Measurements from ENCODE around the gene ZNF385C. TPM values are rescaled to one million over a fixed set of nuclear protein-coding genes. Genes with fewer than 3 reads are reported as not detected.

The ZNF385C gene
- total RNA-seq, 1 experiment from 2014 or later: 0.26 TPM

DNA sequence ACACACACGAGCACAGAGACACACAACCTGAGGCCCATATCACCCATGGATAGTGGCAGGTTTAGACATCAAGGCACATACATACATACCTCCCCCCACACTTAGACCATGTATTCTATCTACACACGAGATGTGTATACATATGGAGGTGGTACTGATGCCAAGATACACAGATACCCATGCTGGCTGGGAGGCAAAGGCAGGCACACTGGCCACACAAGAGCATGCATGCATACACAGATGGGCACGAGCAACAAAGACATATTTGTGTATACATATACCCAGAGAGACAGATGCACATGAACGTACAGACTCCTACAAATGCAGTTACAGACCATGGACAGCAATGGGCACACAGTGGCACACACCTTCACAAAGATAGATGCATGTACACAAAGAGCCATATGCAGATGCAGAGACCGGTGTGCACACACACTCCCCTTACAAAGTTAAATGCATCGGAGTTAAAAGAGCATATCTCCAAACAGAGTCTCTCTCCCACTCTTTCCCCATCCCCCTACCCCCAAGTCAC is 45.9 kb downstream of the ZNF385C start:
- Mint-ChIP-seq H3K27ac (ENCODE audit: low read depth, unreplicated experiment) (no peak overlapping the region), H3K4me3 (ENCODE audit: unreplicated experiment) (no peak overlapping the region), H3K36me3 (ENCODE audit: insufficient read depth, unreplicated experiment) (no peaks in the 10 kb centered on the region), H3K4me1 (ENCODE audit: insufficient read depth, unreplicated experiment) (peaks cover 13% of the 10 kb centered on the region), H3K9me3 (ENCODE audit: unreplicated experiment) (no peaks in the 10 kb centered on the region), H3K27me3 (ENCODE audit: insufficient read depth, unreplicated experiment) (peaks cover 49% of the 10 kb centered on the region)
- no TSS peak for BruUV-seq (replicated peaks)
- TF ChIP-seq CTCF (IDR thresholded peaks at IDR 0.05; ENCODE audit: unreplicated experiment): no peak
- no peak for DNase-seq (ENCODE audit: unreplicated experiment)
- intact Hi-C loops (cut with micrococcal nuclease): no loop called here
- CTCF ChIA-PET: no interaction called here
- POLR2A ChIA-PET: no interaction called here

- H3K4me3 Mint-ChIP-seq (ENCODE audit: unreplicated experiment): no peak overlapping the region
- ChIA-PET CTCF (interaction anchor here (1.2 kb wide), 1 partner anchor 16 kb away, joined by 5 read pairs; no protein-coding TSS in a partner anchor), POLR2A (no interaction called here)
- peaks cover 13% of the 10 kb centered on the region for H3K4me1 Mint-ChIP-seq (ENCODE audit: insufficient read depth, unreplicated experiment)
- peaks cover 49% of the 10 kb centered on the region for H3K27me3 Mint-ChIP-seq (ENCODE audit: insufficient read depth, unreplicated experiment)
- H3K9me3 Mint-ChIP-seq (ENCODE audit: unreplicated experiment): no peaks in the 10 kb centered on the region
- BruUV-seq (replicated peaks): no TSS peak
- TF ChIP-seq CTCF (IDR thresholded peaks at IDR 0.05; ENCODE audit: unreplicated experiment): no peak
- H3K36me3 Mint-ChIP-seq (ENCODE audit: insufficient read depth, unreplicated experiment): no peaks in the 10 kb centered on the region
- no peak for DNase-seq (ENCODE audit: unreplicated experiment)
- no peak overlapping the region for H3K27ac Mint-ChIP-seq (ENCODE audit: low read depth, unreplicated experiment)
- intact Hi-C loops (cut with micrococcal nuclease): no loop called here
Measured at GRCh38 chr17:42051645-42052044, 46.6 kb downstream of the ZNF385C start.

GRCh38 chr17:42051013-42051400 is 47.3 kb downstream of the ZNF385C start:
- CTCF ChIA-PET: interaction anchor here (0.6 to 1.2 kb wide), 2 partner anchors 16 to 468 kb away, joined by 3 to 5 read pairs; no protein-coding TSS in a partner anchor
- POLR2A ChIA-PET: interaction anchor here (1.1 kb wide), 1 partner anchor 31 kb away, joined by 3 read pairs; the partner anchor contains the start of gene NKIRAS2
- intact Hi-C loops (cut with micrococcal nuclease): no loop called here
- H3K36me3 Mint-ChIP-seq (ENCODE audit: insufficient read depth, unreplicated experiment): no peaks in the 10 kb centered on the region
- no peaks in the 10 kb centered on the region for H3K9me3 Mint-ChIP-seq (ENCODE audit: unreplicated experiment)
- H3K27ac Mint-ChIP-seq (ENCODE audit: low read depth, unreplicated experiment): no peak overlapping the region
- H3K4me1 Mint-ChIP-seq (ENCODE audit: insufficient read depth, unreplicated experiment): peaks cover 13% of the 10 kb centered on the region
- no peak for DNase-seq (ENCODE audit: unreplicated experiment)
- H3K4me3 Mint-ChIP-seq (ENCODE audit: unreplicated experiment): peak overlapping the region; percentile 64
- no peak for TF ChIP-seq CTCF (IDR thresholded peaks at IDR 0.05; ENCODE audit: unreplicated experiment)
- H3K27me3 Mint-ChIP-seq (ENCODE audit: insufficient read depth, unreplicated experiment): peaks cover 49% of the 10 kb centered on the region
- no TSS peak for BruUV-seq (replicated peaks)

DNA sequence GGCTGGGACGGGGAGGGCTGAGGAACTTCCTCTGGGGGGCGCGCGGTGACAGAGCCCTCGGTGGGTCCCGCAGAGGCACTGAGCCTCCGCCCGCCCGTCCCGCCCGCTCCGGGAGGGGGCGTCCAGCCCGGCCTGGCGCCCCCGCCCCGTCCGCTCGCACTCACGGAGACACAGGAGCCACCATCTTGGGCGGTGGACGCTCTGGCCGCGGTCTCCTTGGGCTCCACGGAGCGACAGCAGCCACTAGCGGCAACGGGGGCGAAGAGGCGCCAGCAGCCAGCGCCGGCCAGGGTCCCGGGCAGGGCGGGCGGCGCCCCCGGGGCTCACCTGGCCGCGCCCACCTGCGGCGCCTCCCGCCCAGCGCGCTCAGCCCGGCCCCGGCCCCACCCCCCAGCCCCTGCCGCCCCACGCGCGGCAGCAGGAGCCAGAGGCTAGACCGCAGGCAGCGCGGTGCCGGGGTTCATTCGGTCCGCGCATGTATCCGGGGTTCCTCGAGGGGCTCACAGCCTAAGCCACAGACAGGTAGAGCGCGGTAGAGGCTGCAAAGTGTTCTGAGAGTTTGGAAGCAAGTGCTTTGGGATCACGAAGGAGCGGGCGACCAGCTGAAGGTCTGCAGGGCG is 47.8 kb downstream of the ZNF385C start, which contains the start of gene C17orf113:
C17orf113 (minus strand) TSS at position 209 of the 620 bp plus-strand sequence. CDS start 7,225 bp downstream, outside the sequence.
- peaks cover 13% of the 10 kb centered on the region for H3K4me1 Mint-ChIP-seq (ENCODE audit: insufficient read depth, unreplicated experiment)
- H3K9me3 Mint-ChIP-seq (ENCODE audit: unreplicated experiment): no peaks in the 10 kb centered on the region
- BruUV-seq (replicated peaks): no TSS peak
- no peaks in the 10 kb centered on the region for H3K36me3 Mint-ChIP-seq (ENCODE audit: insufficient read depth, unreplicated experiment)
- no peak for DNase-seq (ENCODE audit: unreplicated experiment)
- ChIA-PET CTCF (interaction anchor here (0.6 to 1.2 kb wide), 2 partner anchors 17 to 468 kb away, joined by 3 to 5 read pairs; no protein-coding TSS in a partner anchor), POLR2A (interaction anchor here (1.0 to 1.1 kb wide), 2 partner anchors 30 to 33 kb away, joined by 3 read pairs; partner anchors contain the start of gene NKIRAS2)
- intact Hi-C loops (cut with micrococcal nuclease): no loop called here
- peaks cover 49% of the 10 kb centered on the region for H3K27me3 Mint-ChIP-seq (ENCODE audit: insufficient read depth, unreplicated experiment)
- H3K27ac Mint-ChIP-seq (ENCODE audit: low read depth, unreplicated experiment): no peak within 1 kb of the TSS
- H3K4me3 Mint-ChIP-seq (ENCODE audit: unreplicated experiment): peak within 1 kb of the TSS; percentile 64
- TF ChIP-seq CTCF (IDR thresholded peaks at IDR 0.05; ENCODE audit: unreplicated experiment): peak; percentile 26

All from MCF 10A (cell line).